ENCODE data around the gene PTN.

Gene PTN

DNA sequence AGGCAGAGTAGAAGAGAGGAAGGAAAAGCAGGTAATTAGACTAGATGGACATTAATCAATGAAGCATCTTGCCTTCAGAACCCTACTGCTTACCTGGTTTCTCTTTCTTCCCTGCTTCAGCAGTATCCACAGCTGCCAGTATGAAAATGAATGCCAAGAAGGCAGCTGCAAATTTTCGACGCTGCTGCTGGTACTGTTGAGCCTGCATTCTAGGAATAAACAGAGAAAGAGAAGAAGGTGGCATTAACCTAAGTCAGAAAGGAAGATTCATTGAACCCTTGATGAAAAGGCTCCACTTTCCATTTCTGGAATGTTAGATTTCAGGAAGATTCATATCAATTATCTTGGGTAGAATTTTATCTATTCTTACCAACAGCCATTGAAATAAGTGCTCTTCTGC lies 88.8 kb downstream of the PTN start:
- Histone ChIP-seq H3K4me1 (ENCODE audit: insufficient read depth, low read length) (no peaks in the 10 kb centered on the region), H3K27ac (ENCODE audit: low read length) (no peak overlapping the region), H4K20me1 (ENCODE audit: insufficient read depth, low read length) (no peaks in the 10 kb centered on the region), H2AFZ (ENCODE audit: low read depth, low read length) (no peak overlapping the region), H3K4me2 (ENCODE audit: insufficient read depth, low read length) (no peak overlapping the region), H3K36me3 (ENCODE audit: insufficient read depth, low read length) (no peaks in the 10 kb centered on the region), H3K27me3 (ENCODE audit: insufficient read depth, low read length, poor library complexity) (no peaks in the 10 kb centered on the region), H3K9ac (ENCODE audit: low read depth, low read length) (no peak overlapping the region), H3K4me3 (ENCODE audit: low read depth in 1 of 2, low read length in 2 of 2) (no peak overlapping the region), H3K9me3 (ENCODE audit: insufficient read depth, low read length, severe bottlenecking) (no peaks in the 10 kb centered on the region), H3K79me2 (ENCODE audit: insufficient read depth, low read length) (no peaks in the 10 kb centered on the region)
- TF ChIP-seq, protein P1, sequence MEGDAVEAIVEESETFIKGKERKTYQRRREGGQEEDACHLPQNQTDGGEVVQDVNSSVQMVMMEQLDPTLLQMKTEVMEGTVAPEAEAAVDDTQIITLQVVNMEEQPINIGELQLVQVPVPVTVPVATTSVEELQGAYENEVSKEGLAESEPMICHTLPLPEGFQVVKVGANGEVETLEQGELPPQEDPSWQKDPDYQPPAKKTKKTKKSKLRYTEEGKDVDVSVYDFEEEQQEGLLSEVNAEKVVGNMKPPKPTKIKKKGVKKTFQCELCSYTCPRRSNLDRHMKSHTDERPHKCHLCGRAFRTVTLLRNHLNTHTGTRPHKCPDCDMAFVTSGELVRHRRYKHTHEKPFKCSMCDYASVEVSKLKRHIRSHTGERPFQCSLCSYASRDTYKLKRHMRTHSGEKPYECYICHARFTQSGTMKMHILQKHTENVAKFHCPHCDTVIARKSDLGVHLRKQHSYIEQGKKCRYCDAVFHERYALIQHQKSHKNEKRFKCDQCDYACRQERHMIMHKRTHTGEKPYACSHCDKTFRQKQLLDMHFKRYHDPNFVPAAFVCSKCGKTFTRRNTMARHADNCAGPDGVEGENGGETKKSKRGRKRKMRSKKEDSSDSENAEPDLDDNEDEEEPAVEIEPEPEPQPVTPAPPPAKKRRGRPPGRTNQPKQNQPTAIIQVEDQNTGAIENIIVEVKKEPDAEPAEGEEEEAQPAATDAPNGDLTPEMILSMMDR (IDR thresholded peaks at IDR 0.05; ENCODE audit: borderline replicate concordance, extremely low read depth, low read length, poor library complexity, severe bottlenecking) = no peak
- no peak for TF ChIP-seq EZH2 (IDR thresholded peaks at IDR 0.05; ENCODE audit: borderline replicate concordance, low read depth, low read length, severe bottlenecking)
- no peak for ATAC-seq (ENCODE audit: insufficient read depth, low read depth)
- DNase-seq = no peak

DNA sequence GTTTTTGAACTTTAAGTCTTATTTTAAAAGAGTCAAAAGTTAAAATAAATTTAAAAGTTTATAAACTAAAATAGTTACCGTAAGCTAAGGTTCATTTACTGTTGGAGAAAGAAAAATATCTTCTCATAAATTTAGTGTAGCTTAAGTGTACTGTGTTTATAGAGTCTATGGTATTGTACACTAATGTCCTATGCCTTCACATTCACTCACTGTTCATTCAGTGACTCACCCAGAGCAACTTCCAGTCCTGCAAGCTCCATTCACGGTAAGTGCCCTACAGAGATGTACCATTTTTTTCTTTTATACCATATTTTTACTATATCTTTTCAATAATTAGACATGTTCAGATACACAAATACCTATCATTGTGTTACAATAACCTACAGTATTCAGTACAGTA lies 97.6 kb downstream of the PTN start:
- Histone ChIP-seq H3K79me2 (ENCODE audit: insufficient read depth, low read length) (no peaks in the 10 kb centered on the region), H3K9ac (ENCODE audit: low read depth, low read length) (no peak overlapping the region), H3K27me3 (ENCODE audit: insufficient read depth, low read length, poor library complexity) (no peaks in the 10 kb centered on the region), H3K4me1 (ENCODE audit: insufficient read depth, low read length) (no peaks in the 10 kb centered on the region), H3K27ac (ENCODE audit: low read length) (no peak overlapping the region), H3K4me3 (ENCODE audit: low read depth in 1 of 2, low read length in 2 of 2) (no peak overlapping the region), H2AFZ (ENCODE audit: low read depth, low read length) (no peak overlapping the region), H3K9me3 (ENCODE audit: insufficient read depth, low read length, severe bottlenecking) (no peaks in the 10 kb centered on the region), H4K20me1 (ENCODE audit: insufficient read depth, low read length) (no peaks in the 10 kb centered on the region), H3K36me3 (ENCODE audit: insufficient read depth, low read length) (no peaks in the 10 kb centered on the region), H3K4me2 (ENCODE audit: insufficient read depth, low read length) (no peak overlapping the region)
- no peak for TF ChIP-seq EZH2 (IDR thresholded peaks at IDR 0.05; ENCODE audit: borderline replicate concordance, low read depth, low read length, severe bottlenecking)
- TF ChIP-seq, protein P1 (IDR thresholded peaks at IDR 0.05; ENCODE audit: borderline replicate concordance, extremely low read depth, low read length, poor library complexity, severe bottlenecking) = no peak
- DNase-seq (no peak), ATAC-seq (ENCODE audit: insufficient read depth, low read depth) (no peak)

DNA sequence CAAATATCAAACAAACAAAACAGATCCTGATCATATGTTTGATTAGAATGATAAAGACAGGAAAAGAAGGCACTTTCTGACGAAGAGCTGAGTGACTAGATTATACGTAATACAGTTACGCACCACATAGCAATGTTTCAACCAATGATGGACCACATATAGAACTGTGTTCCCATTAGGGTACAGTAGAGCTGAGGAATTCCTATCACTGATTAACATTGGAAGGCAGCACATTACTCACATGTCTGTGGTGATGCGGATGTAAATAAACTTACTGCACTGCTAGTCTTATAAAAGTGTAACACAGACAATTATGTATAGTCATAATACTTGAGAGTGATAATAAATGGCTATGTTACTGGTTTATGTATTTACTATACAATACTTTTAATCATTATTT lies 98.3 kb downstream of the PTN start:
- H3K36me3 ChIP-seq (ENCODE audit: insufficient read depth, low read length) = no peaks in the 10 kb centered on the region
- H3K27ac ChIP-seq (ENCODE audit: low read length) = no peak overlapping the region
- no peaks in the 10 kb centered on the region for H3K79me2 ChIP-seq (ENCODE audit: insufficient read depth, low read length)
- H3K4me2 ChIP-seq (ENCODE audit: insufficient read depth, low read length) = no peak overlapping the region
- TF ChIP-seq EZH2 (IDR thresholded peaks at IDR 0.05; ENCODE audit: borderline replicate concordance, low read depth, low read length, severe bottlenecking) = no peak
- TF ChIP-seq, protein P1 (IDR thresholded peaks at IDR 0.05; ENCODE audit: borderline replicate concordance, extremely low read depth, low read length, poor library complexity, severe bottlenecking) = no peak
- no peak for DNase-seq
- H4K20me1 ChIP-seq (ENCODE audit: insufficient read depth, low read length) = no peaks in the 10 kb centered on the region
- no peak overlapping the region for H2AFZ ChIP-seq (ENCODE audit: low read depth, low read length)
- ATAC-seq (ENCODE audit: insufficient read depth, low read depth) = no peak
- no peak overlapping the region for H3K4me3 ChIP-seq (ENCODE audit: low read depth in 1 of 2, low read length in 2 of 2)
- no peaks in the 10 kb centered on the region for H3K4me1 ChIP-seq (ENCODE audit: insufficient read depth, low read length)
- H3K27me3 ChIP-seq (ENCODE audit: insufficient read depth, low read length, poor library complexity) = no peaks in the 10 kb centered on the region
- no peak overlapping the region for H3K9ac ChIP-seq (ENCODE audit: low read depth, low read length)
- H3K9me3 ChIP-seq (ENCODE audit: insufficient read depth, low read length, severe bottlenecking) = no peaks in the 10 kb centered on the region

DNA sequence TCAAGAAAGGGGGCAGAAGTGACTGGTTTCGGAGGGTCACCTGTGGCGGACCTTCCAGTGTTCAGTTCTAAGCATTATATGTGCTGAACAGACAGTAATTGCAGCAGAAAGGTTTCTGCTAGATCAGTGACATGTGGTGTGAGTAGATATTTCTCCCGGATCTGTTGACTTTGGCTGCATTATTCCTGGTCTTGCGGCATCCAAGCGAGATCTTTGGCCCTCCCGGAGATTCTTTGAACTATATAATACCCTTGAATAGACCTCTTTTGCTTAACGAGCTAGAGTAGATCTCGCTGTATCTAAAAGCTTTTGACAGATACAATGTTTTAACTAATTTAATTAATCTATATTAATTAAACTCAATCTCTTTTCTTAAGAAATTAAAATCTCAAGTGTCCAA lies 99.8 kb downstream of the PTN start:
- Histone ChIP-seq H3K27me3 (ENCODE audit: insufficient read depth, low read length, poor library complexity) (no peaks in the 10 kb centered on the region), H3K4me2 (ENCODE audit: insufficient read depth, low read length) (no peak overlapping the region), H3K9ac (ENCODE audit: low read depth, low read length) (no peak overlapping the region), H3K27ac (ENCODE audit: low read length) (no peak overlapping the region), H2AFZ (ENCODE audit: low read depth, low read length) (no peak overlapping the region), H3K4me1 (ENCODE audit: insufficient read depth, low read length) (no peaks in the 10 kb centered on the region), H3K4me3 (ENCODE audit: low read depth in 1 of 2, low read length in 2 of 2) (no peak overlapping the region), H3K79me2 (ENCODE audit: insufficient read depth, low read length) (no peaks in the 10 kb centered on the region), H3K36me3 (ENCODE audit: insufficient read depth, low read length) (no peaks in the 10 kb centered on the region), H3K9me3 (ENCODE audit: insufficient read depth, low read length, severe bottlenecking) (no peaks in the 10 kb centered on the region), H4K20me1 (ENCODE audit: insufficient read depth, low read length) (no peaks in the 10 kb centered on the region)
- no peak for DNase-seq
- no peak for TF ChIP-seq EZH2 (IDR thresholded peaks at IDR 0.05; ENCODE audit: borderline replicate concordance, low read depth, low read length, severe bottlenecking)
- ATAC-seq (ENCODE audit: insufficient read depth, low read depth) = no peak

All from DND-41 (cell line).